Testis (tissue), 3 donors: ENCODE measurements around the gene SORCS3. TPM values are rescaled to one million over a fixed set of nuclear protein-coding genes. Genes with fewer than 3 reads are reported as not detected.

Source experiments
- DNase-seq: peaks from one replicate; pipeline ENCODE4 v3.0.0-alpha.2; 2019
- H3K27ac ChIP-seq, 2 donors: fragments of 200-600 bp; sonication (generic); one replicate each; pipeline ENCODE4 v1.5.1; 2019
- H3K27me3 ChIP-seq: fragments of 200-600 bp; sonication (generic); one replicate; pipeline ENCODE4 v1.5.1; 2019
- H3K36me3 ChIP-seq: fragments of 200-600 bp; sonication (generic); one replicate; pipeline ENCODE4 v1.5.1; 2017; ENCODE audit warnings: low read depth; ENCODE audit errors: missing control alignments
- H3K4me1 ChIP-seq: fragments of 200-600 bp; sonication (generic); one replicate; pipeline ENCODE4 v1.5.1; 2019
- H3K4me3 ChIP-seq, 2 donors: fragments of 200-600 bp; sonication (generic); one replicate each; pipeline ENCODE4 v1.5.1; 2017 to 2019
- H3K9me3 ChIP-seq: fragments of 200-600 bp; sonication (generic); one replicate; pipeline ENCODE4 v1.5.1; 2017
- POLR2A ChIP-seq: fragments of 450-650 bp; IDR thresholded peaks from one replicate; pipeline ENCODE4 v1.6.1; 2017; ENCODE audit warnings: antibody characterized with exemption, mild to moderate bottlenecking, moderate library complexity
- WGBS, 2 donors: methylation state at CpG; one replicate each; pipeline ENCODE4 v1.1.5; 2018; 5-methylcytosine and 5-hydroxymethylcytosine counted together
- intact Hi-C: fragments of 100-400 bp; cut with DNase I; formaldehyde crosslinking; loops from one replicate; pipeline ENCODE4 v1.15.1; 2023; ENCODE audit warnings: low total_unique reads
- polyA plus RNA-seq: library from polyadenylated mRNA; stranded (reverse); fragments of 350-450 nt; fragmentation: Illumina TruSeq; extraction: RNeasy Lipid Tissue Mini Kit (QIAGEN cat#74804); gene quantifications from one replicate; pipeline ENCODE4 v1.2.3, GENCODE V29; 2014; ENCODE audit warnings: low read depth, low replicate concordance; ENCODE audit not compliant: insufficient read depth
- total RNA-seq, 2 donors: library from RNA; depleted of rRNA; stranded (reverse); fragments of >200 nt; gene quantifications; one replicate each; pipeline ENCODE4 v1.2.3, GENCODE V29; 2016
- TF ChIP-seq, protein P1 (sequence below), 3 experiments: fragments of 450-650 bp in 2 of 3; fragments of 200-600 bp in 1 of 3; sonication (generic) in 1 of 3; IDR thresholded peaks; one replicate each; pipeline ENCODE4 v1.5.1; 2016 to 2019; ENCODE audit warnings: antibody characterized with exemption in 3 of 3, mild to moderate bottlenecking in 2 of 3, moderate library complexity in 1 of 3

The SORCS3 gene
- total and polyA plus RNA-seq, 3 donors from 2014 or later: 1.3 to 2.2 (median 1.7) TPM

DNA sequence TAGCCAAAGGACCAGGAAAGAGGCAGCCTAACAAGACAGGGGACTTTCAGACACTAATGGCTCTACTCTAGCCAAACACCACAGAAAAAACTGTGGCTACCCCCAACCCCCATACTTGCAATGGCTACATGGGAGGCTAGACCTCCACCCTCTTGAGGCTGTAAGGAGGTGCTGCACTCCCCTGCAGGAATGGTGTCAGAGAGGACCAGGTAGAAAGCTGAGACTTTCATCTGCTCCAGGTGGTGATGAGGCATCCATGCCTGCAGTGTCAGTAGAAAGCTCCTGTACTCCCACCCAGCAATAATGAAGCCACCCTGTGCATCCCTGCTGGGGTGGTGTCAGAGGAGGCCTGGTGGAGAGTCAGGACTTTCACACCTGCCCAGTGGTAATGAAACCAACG is 18.9 kb upstream of the SORCS3 start:
- WGBS, 2 donors: 57 to 89% methylated on average over 1 of the region's 1 CpG
- intact Hi-C loops: no loop called here

DNA sequence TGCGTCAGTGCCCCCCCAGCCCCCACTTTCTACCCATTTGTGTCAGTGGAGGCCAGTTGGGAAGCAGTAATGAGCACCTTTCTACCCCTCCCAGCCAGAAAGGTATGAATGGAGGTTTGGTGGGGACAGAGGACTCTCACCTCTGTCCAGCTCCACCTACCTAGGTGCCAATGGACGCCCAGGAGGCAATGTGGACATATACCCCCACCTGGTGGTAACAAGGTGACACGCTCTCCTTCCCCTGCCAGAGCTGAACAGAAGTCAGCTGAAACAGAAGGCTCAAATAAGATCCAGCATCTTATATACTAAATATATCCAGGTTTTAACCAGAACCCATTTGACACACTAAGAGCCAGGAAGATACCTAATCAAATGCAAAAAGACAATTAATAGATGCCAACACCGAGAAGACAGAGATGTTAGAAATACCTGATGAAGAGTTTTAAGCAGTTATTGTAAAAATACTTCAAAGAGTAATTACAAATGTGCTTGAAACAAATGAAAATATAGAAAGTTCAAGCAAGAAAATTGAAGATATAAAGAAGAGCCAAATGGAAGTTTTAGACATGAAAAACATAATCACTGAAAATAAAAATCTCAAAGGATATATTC is 18.4 kb upstream of the SORCS3 start:
- Histone ChIP-seq H3K4me1 (no peaks in the 10 kb centered on the region), H3K27me3 (no peaks in the 10 kb centered on the region), H3K27ac (no peak overlapping the region), H3K4me3 (no peak overlapping the region), H3K36me3 (no peaks in the 10 kb centered on the region), H3K9me3 (no peaks in the 10 kb centered on the region)
- intact Hi-C loops: no loop called here
- 47 to 68% methylated on average over 4 of the region's 4 CpGs for WGBS, 2 donors
- no peak for TF ChIP-seq POLR2A
- TF ChIP-seq, protein P1, sequence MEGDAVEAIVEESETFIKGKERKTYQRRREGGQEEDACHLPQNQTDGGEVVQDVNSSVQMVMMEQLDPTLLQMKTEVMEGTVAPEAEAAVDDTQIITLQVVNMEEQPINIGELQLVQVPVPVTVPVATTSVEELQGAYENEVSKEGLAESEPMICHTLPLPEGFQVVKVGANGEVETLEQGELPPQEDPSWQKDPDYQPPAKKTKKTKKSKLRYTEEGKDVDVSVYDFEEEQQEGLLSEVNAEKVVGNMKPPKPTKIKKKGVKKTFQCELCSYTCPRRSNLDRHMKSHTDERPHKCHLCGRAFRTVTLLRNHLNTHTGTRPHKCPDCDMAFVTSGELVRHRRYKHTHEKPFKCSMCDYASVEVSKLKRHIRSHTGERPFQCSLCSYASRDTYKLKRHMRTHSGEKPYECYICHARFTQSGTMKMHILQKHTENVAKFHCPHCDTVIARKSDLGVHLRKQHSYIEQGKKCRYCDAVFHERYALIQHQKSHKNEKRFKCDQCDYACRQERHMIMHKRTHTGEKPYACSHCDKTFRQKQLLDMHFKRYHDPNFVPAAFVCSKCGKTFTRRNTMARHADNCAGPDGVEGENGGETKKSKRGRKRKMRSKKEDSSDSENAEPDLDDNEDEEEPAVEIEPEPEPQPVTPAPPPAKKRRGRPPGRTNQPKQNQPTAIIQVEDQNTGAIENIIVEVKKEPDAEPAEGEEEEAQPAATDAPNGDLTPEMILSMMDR (IDR thresholded peaks at IDR 0.05): peak in 1 of 3 experiments; percentile 19
- peak; percentile 28 for DNase-seq

More for the DNA sequence above, 18.9 kb upstream of the SORCS3 start:
- Histone ChIP-seq H3K27ac (no peak overlapping the region), H3K9me3 (no peaks in the 10 kb centered on the region), H3K36me3 (no peaks in the 10 kb centered on the region), H3K27me3 (no peaks in the 10 kb centered on the region), H3K4me1 (no peaks in the 10 kb centered on the region), H3K4me3 (no peak overlapping the region)
- no peak for TF ChIP-seq POLR2A
- TF ChIP-seq, protein P1 (IDR thresholded peaks at IDR 0.05): no peak
- no peak for DNase-seq

DNA sequence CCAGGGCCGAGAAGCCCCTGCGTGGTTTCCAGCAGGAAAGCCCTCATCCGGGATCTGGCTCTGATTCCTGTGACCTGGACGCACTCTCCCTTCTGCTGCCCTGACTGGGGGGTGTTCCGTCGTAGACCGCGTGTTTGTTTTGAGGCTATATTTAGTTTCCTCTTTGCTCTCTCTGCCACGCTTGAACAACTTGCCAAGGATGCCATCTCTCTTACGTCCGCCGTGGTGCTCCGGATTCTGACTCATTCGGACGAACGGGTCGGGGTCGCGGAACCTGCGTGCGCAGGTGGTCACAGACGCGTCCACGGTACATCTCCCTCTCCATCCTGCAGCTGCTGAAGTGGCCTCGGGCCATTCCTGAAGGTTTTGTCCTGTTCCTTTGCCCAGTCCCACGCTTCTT is 10.4 kb upstream of the SORCS3 start:
- Histone ChIP-seq H3K4me1 (no peaks in the 10 kb centered on the region), H3K9me3 (no peaks in the 10 kb centered on the region), H3K27me3 (no peaks in the 10 kb centered on the region), H3K4me3 (no peak overlapping the region), H3K27ac (no peak overlapping the region), H3K36me3 (no peaks in the 10 kb centered on the region)
- intact Hi-C loops: no loop called here
- no peak for DNase-seq
- TF ChIP-seq POLR2A: no peak
- TF ChIP-seq, protein P1 (IDR thresholded peaks at IDR 0.05): no peak
- 44 to 80% methylated on average over 7 to 26 of the region's 26 CpGs for WGBS, 2 donors

DNA sequence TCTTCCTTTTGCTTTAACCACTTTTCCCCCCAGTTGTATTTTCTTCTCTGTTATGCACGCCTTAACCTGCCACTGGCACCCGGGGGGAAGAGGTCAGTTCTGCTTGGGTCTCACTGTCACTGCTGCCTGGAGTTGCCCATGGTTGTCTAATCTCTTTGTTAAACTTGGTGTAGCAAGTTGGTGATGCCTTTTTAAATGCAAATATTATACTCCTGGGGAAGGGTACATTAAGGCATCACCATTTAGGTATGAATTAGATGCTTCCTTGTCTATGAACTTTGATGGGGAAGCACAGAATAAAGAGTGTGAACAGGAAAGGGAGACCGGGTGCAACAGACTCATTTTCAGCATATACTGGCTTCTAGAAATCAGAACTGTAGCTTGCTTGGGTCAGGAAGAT is 9.1 kb upstream of the SORCS3 start:
- no peak overlapping the region for H3K4me3 ChIP-seq
- no peaks in the 10 kb centered on the region for H3K27me3 ChIP-seq
- TF ChIP-seq, protein P1 (IDR thresholded peaks at IDR 0.05): no peak
- no peak for TF ChIP-seq POLR2A
- intact Hi-C loops: no loop called here
- H3K9me3 ChIP-seq: no peaks in the 10 kb centered on the region
- no peak for DNase-seq
- 54 to 74% methylated on average over 3 of the region's 3 CpGs for WGBS, 2 donors
- no peak overlapping the region for H3K27ac ChIP-seq
- no peaks in the 10 kb centered on the region for H3K36me3 ChIP-seq
- no peaks in the 10 kb centered on the region for H3K4me1 ChIP-seq
